H4 (cell line): ENCODE measurements around the gene EOLA2. TPM values are rescaled to one million over a fixed set of nuclear protein-coding genes. Genes with fewer than 3 reads are reported as not detected.
"Not testable (repeated sequence)": the region's sequence is repeated elsewhere in the genome, so short reads cannot be mapped to it uniquely, and the experiment has no call there.

ENCODE experiments used
- DNase-seq: peaks from one replicate; pipeline ENCODE4 v3.0.0-alpha.2; 2015; ENCODE audit warnings: low spot score
- total RNA-seq: library from RNA; depleted of rRNA; stranded (reverse); fragments of >200 nt; shearing (Covaris generic); gene quantifications from 2 replicates; pipeline ENCODE4 v1.2.3, GENCODE V29; 2014

The EOLA2 gene
- total RNA-seq, 1 experiment from 2014 or later = 20.2 TPM

GRCh38 chrX:149932970-149933369 is 5.3 kb downstream of the EOLA2 start:
- not testable (repeated sequence) for DNase-seq

GRCh38 chrX:149932150-149932549 is 6.1 kb downstream of the EOLA2 start:
- DNase-seq = not testable (repeated sequence)

DNA sequence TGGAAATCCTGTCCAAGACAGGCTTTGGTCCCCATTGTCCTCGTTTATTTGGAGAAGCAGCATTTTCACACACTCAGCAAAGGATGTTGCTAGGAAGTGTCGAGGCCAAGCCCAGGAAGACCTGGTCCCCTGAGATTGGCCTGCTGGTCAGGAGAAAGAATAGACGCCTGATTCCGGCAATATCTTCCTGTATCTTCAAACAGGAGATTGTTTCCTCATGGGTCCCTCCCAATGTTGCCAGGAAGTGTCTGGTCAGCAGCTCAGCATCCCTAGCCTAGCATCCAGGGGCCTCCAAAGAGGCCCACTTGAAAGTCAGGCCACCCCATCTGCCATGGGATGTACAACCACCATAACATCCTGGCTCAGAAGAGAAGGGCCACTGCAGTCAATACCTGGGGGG is 6.9 kb downstream of the EOLA2 start:
- DNase-seq = not testable (repeated sequence)

- DNase-seq = not testable (repeated sequence)
Observed at GRCh38 chrX:149929400-149929799, 8.9 kb downstream of the EOLA2 start, which contains the start of gene HSFX4. HSFX4 (plus strand) TSS chrX:149929573; CDS start chrX:149929645, 72 bp downstream.

- DNase-seq = not testable (repeated sequence)
Observed at GRCh38 chrX:149928635-149929034, 9.7 kb downstream of the EOLA2 start.

DNA sequence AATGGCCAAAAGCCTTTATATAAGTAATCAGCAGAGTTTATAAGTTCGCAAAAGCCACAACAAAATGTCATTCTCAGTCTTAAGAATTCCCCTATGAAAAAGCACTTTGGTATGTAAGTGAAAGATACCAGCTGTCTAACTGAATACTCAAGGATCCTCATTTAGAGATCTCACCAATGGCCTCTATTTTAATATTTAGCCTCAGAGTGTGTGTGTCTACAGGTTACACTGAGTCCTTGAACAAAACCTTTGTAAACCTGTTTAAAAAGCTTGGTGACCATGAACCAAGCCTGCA is 10.4 kb downstream of the EOLA2 start:
- not testable (repeated sequence) for DNase-seq

DNA sequence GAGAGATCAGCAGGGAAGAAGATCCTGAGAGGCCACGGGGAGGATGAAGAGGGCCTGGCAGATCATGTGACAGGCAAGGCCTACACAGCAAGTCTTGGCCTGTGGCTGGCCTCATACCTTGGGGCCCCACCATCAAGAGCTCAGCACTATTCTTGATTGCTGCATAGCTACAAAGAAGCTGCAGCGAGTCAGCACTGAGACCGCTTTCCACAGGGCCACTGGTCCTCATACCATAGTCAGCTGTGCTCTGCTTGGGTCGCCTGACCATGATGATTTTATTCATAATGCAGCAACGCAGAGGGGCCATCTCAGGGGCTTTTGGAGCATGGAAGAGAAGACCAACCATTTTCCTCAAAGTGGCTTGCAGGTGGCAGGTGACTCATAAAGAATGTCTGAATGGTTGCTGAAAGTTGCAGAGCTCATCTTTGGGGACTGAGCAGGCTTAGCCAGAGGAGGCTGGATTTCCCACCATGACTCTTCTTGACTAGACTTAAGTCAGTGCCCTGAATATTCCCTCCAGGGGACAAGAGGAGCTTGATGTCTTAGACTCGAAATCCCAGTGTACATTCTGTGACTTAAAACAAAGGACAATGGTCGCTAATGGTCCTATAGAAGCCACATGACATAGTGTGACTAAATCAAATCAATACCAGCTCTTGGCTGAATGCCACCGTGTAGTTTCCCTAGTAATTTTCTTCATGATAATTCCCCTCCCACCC is 10.9 kb downstream of the EOLA2 start:
- DNase-seq = not testable (repeated sequence)

DNA sequence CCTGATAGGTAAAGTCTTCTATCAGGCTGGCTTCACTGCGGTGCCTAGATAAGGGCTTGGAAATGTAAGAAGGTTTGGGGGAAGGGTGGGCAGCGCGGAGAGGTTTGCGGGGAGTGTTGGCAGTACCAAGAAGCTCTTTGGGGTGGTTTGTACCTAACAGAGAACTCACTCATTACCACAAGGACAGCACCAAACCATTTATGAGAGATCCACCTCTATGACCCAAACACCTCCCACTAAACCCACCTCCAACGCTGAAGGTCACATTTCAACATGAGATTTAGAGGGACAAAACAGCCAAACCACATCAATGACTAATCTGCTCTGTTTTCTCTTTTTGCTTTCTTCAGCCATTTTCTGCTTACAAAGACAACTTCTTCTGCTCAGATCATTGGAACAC is 13.9 kb downstream of the EOLA2 start:
- not testable (repeated sequence) for DNase-seq

DNA sequence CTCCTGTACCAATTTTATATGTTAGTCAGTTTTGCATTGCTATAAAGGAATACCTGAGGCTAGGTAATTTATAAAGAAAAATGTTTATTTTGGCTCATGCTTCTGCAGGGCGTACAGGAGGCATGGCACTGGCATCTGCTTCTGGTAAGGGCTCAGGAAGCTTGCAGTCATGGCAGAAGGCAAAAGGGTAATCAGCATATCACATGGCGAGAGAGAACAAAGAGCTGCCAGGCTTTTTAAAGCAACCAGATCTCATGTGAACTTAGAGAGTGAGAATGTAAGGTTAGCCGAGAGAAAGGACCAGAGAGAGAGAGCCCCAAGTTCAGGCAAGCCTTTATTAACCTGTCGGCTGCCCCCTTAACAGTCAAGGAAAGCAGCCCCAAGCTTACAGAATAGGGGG is 14.5 kb downstream of the EOLA2 start:
- not testable (repeated sequence) for DNase-seq

DNA sequence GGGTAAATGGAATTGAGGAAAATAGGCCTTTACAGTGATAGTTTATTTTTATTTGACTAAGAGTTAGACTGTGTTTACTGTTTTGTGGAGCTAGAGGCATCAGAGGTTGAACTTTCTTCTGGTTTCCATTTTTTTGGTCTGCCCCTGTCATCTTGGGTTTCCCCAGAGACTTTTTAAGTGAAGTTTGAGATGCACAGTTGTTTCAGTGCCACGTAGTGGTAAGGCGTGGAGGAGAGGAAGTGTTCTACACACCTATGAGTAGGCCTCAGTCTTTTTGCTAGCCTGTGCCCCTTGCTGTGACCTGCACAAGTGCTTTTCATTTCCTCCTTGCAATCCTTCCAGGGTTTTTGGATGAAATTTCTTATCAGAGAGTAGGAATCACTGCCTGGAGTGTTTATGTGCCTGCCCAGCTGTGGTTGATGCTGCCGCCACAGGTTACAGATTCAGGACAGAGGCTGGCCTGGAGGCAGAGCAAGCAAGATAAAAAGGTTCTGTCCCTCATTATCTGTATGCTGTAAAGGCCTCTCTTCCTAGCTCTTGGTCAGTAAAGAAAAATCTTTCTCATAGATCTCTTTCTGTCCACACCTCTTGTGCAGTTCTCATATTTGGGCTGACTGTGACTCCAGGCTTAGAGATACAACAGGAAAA is 21.4 kb downstream of the EOLA2 start:
- no peak for DNase-seq

DNA sequence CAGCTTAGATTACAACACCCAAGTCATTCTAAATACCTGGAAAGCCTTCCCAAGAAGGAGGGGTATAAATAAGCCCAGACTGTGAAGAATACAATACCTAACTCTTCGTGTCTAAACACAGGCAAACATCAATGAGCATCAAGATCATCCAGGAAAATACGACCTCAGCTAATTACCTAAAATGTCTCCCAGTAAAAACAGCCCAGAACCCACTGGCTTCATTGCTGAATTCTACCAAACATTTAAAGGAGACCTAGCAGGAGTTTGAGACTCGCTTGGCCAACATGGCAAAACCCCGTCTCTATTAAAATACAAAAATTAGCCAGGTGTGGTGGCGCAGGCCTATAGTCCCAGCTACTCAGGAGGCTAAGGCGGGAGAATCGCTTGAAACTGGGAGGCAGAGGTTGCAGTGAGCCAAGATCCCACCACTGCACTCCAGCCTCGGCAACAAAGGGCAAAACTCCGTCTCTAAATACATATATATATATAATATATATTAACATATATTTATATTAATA is 28.1 kb downstream of the EOLA2 start:
- DNase-seq = no peak

GRCh38 chrX:149909324-149910177 is 28.7 kb downstream of the EOLA2 start:
- DNase-seq = no peak

GRCh38 chrX:149908727-149909126 is 29.6 kb downstream of the EOLA2 start:
- no peak for DNase-seq

- no peak for DNase-seq
Observed at GRCh38 chrX:149908308-149908707, 30.0 kb downstream of the EOLA2 start.

DNA sequence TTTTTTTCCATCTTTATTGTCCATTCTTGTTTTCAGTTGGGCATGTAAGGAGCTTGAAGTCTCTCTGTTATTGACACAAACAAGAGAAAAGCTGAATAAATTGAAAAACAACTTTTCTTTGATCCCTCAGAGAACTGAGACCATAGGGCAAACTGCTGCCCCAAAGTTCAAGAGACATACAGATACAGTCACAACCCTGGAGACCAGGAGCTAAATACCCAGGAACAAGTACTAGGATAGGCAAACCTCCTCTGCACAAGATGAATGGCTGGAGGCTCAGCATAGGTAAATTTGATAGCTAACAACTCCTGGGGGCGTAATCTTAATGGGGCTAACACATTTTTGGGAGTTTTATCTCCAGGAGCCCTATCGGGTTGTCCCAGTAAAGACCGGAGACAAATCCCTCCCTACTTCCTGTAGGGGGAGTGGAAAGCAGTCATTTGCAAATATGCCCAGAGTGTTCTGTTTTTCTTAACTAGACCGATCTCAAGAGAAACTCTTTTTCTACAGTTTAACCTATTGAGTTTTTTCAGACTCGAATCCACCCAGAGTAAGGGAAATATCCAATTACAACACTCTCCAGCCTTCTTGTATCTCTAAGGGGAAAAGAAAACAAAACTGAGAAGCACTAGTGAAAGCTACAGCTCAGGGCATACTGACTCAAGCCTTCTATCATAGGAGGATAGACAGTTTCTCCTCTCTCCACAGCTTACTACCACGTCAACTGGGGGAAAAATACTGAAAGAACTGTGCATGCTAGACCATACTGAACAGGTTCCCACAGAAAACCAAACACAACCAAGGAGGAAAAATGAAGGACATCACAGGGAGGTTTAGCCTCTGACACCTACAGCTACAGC is 34.2 kb downstream of the EOLA2 start:
- no peak for DNase-seq

GRCh38 chrX:149898554-149898953 is 39.7 kb downstream of the EOLA2 start:
- DNase-seq = no peak

DNA sequence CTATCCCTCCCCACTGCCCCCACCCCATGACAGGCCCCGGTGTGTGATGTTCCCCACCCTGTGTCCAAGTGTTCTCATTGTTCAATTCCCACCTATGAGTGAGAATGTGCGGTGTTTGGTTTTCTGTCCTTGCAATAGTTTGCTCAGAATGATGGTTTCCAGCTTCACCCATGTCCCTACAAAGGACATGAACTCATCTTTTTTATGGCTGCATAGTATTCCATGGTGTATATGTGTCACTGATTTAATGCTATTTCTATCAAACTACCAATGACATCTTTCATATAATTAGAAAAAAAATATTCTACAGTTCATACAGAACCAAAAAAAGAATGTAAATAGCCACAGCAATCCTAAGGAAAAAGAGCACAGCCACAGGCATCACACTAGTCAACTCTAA is 47.5 kb downstream of the EOLA2 start:
- DNase-seq = not testable (repeated sequence)
